Astrocyte of the cerebellum (primary cell): ENCODE data around the gene NCBP3.

Source experiments
- DNase-seq: peaks from one replicate; pipeline ENCODE4 v3.0.0-alpha.2; 2011; ENCODE audit warnings: low read depth
- H3K4me3 ChIP-seq: 2 replicates; pipeline ENCODE4 v1.5.1; 2011; ENCODE audit warnings: mild to moderate bottlenecking, low read depth, low read length, moderate library complexity
- CTCF ChIP-seq: IDR thresholded peaks from 2 replicates; pipeline ENCODE4 v1.5.1; 2012; ENCODE audit warnings: low read length, low read depth, moderate library complexity, mild to moderate bottlenecking; ENCODE audit errors: missing control alignments
- in situ Hi-C: cut with HindIII; loops from 2 replicates; pipeline ENCODE4 v1.10.0; 2017; ENCODE audit warnings: low sequenced_read_pairs

The NCBP3 gene

GRCh38 chr17:3888343-3889171 lies 42.5 kb upstream of the NCBP3 start:
- no peak for TF ChIP-seq CTCF
- H3K4me3 ChIP-seq: no peak overlapping the region
- in situ Hi-C loops: no loop called here
- DNase-seq: peak; percentile 60

GRCh38 chr17:3887804-3888203 lies 41.8 kb upstream of the NCBP3 start:
- H3K4me3 ChIP-seq: no peak overlapping the region
- DNase-seq: no peak
- TF ChIP-seq CTCF: no peak
- in situ Hi-C loops: no loop called here

- no peak for DNase-seq
- no peak overlapping the region for H3K4me3 ChIP-seq
- in situ Hi-C loops: no loop called here
- no peak for TF ChIP-seq CTCF
Measured at GRCh38 chr17:3887394-3887793, 41.3 kb upstream of the NCBP3 start.

- TF ChIP-seq CTCF: no peak
- no peak for DNase-seq
- in situ Hi-C loops: no loop called here
- H3K4me3 ChIP-seq: no peak overlapping the region
Measured at GRCh38 chr17:3886776-3887175, 40.7 kb upstream of the NCBP3 start.

GRCh38 chr17:3885970-3886369 lies 39.9 kb upstream of the NCBP3 start:
- in situ Hi-C loops: no loop called here
- no peak overlapping the region for H3K4me3 ChIP-seq
- no peak for TF ChIP-seq CTCF

GRCh38 chr17:3885271-3885670 lies 39.2 kb upstream of the NCBP3 start:
- no peak overlapping the region for H3K4me3 ChIP-seq
- no peak for TF ChIP-seq CTCF
- in situ Hi-C loops: no loop called here
- DNase-seq: no peak

More at GRCh38 chr17:3885970-3886369, 39.9 kb upstream of the NCBP3 start:
- peak; percentile 35 for DNase-seq
